Upper lobe of left lung (tissue), 6 donors: ENCODE data around the gene CMTM7. TPM values are rescaled to one million over a fixed set of nuclear protein-coding genes. Genes with fewer than 3 reads are reported as not detected.

ENCODE experiments used
- ATAC-seq, 2 donors: fragments of 200-7000 bp; cut with Tn5 transposase; one replicate each; pipeline ENCODE4 v1.9.1; 2022; ENCODE audit warnings: mild to moderate bottlenecking in 2 of 2, moderate library complexity in 2 of 2; ENCODE audit not compliant: low FRiP score in 2 of 2
- DNase-seq, 2 donors: peaks; one replicate each; pipeline ENCODE4 v3.0.0-alpha.2; 2019 to 2020
- H3K27ac ChIP-seq, 4 donors: fragments of 200-600 bp; sonication (generic); one replicate each; pipeline ENCODE4 v1.5.1; 2016 to 2019
- H3K27me3 ChIP-seq, 4 donors: fragments of 200-600 bp; sonication (generic); one replicate each; pipeline ENCODE4 v1.5.1; 2017 to 2019
- H3K36me3 ChIP-seq, 4 donors: fragments of 200-600 bp; sonication (generic); one replicate each; pipeline ENCODE4 v1.5.1; 2016 to 2019
- H3K4me1 ChIP-seq, 4 donors: fragments of 200-600 bp; sonication (generic); one replicate each; pipeline ENCODE4 v1.5.1; 2018 to 2019
- H3K4me3 ChIP-seq, 4 donors: fragments of 200-600 bp; sonication (generic); one replicate each; pipeline ENCODE4 v1.5.1; 2017 to 2019; ENCODE audit warnings: mild to moderate bottlenecking in 2 of 4, moderate library complexity in 1 of 4
- H3K9me3 ChIP-seq, 4 donors: fragments of 200-600 bp; sonication (generic); one replicate each; pipeline ENCODE4 v1.5.1; 2018 to 2019
- CTCF ChIP-seq, 6 experiments: fragments of 450-650 bp in 4 of 6; fragments of 200-600 bp in 2 of 6; sonication (generic) in 2 of 6; IDR thresholded peaks; one replicate each; pipeline ENCODE4 v1.5.1; 2016 to 2019; ENCODE audit warnings: antibody characterized with exemption in 6 of 6
- EP300 ChIP-seq, 4 donors: sonication (generic); formaldehyde crosslinking; IDR thresholded peaks; one replicate each; pipeline ENCODE4 v1.5.1; 2017; ENCODE audit warnings: antibody characterized with exemption in 4 of 4, control low read depth in 2 of 4
- POLR2A ChIP-seq, 4 donors: fragments of 450-650 bp; IDR thresholded peaks; one replicate each; pipeline ENCODE4 v1.5.1; 2016 to 2017; ENCODE audit warnings: antibody characterized with exemption in 4 of 4, mild to moderate bottlenecking in 2 of 4
- POLR2AphosphoS5 ChIP-seq, 2 donors: sonication (generic); formaldehyde crosslinking; IDR thresholded peaks; one replicate each; pipeline ENCODE4 v1.5.1; 2017; ENCODE audit warnings: antibody characterized with exemption in 2 of 2
- WGBS, 2 donors: methylation state at CpG; one replicate each; pipeline ENCODE4 v1.1.5; 2017 to 2018; 5-methylcytosine and 5-hydroxymethylcytosine counted together
- total RNA-seq, 6 donors: library from RNA; depleted of rRNA in 4 of 6; stranded (reverse); fragments of >200 nt in 4 of 6; gene quantifications; one replicate each; pipeline versions ENCODE4 v1.1.0 to v1.2.1, GENCODE V29; 2016 to 2021
- donor health status: DM: no; HTN: no; CAD: no; lungs with moderate emphysema.
- donor health status: DM: no; HTN: yes; CAD: no; lungs with severe emphysema.

Gene CMTM7
- total RNA-seq, 6 donors from 2014 or later: 39.4 to 103 (median 49.7) TPM

- 96 to 97% methylated on average over 4 of the region's 4 CpGs for WGBS, 2 donors
- Histone ChIP-seq H3K9me3 (no peaks in the 10 kb centered on the region), H3K27me3 (no peaks in the 10 kb centered on the region), H3K36me3 (no peaks in the 10 kb centered on the region), H3K4me1 (peaks cover 9 to 18% (median 14%) of the 10 kb centered on the region in 4 donors), H3K4me3 (no peak overlapping the region), H3K27ac (no peak overlapping the region)
- TF ChIP-seq EP300 (IDR thresholded peaks at IDR 0.05) (no peak), POLR2AphosphoS5 (IDR thresholded peaks at IDR 0.05) (no peak), CTCF (IDR thresholded peaks at IDR 0.05) (no peak), POLR2A (IDR thresholded peaks at IDR 0.05) (no peak)
- DNase-seq (no peak), ATAC-seq (no peak)
Measured at GRCh38 chr3:32434206-32434605, 42.6 kb downstream of the CMTM7 start.

GRCh38 chr3:32435911-32436815 lies 44.5 kb downstream of the CMTM7 start:
- 85 to 93% methylated on average over 3 to 4 of the region's 4 CpGs for WGBS, 2 donors
- H3K4me1 ChIP-seq: peaks cover 9 to 18% (median 14%) of the 10 kb centered on the region in 4 donors

GRCh38 chr3:32436816-32437189 lies 45.1 kb downstream of the CMTM7 start:
- no peak for ATAC-seq

More at GRCh38 chr3:32435911-32436815, 44.5 kb downstream of the CMTM7 start:
- no peak overlapping the region for H3K4me3 ChIP-seq
- no peak overlapping the region for H3K27ac ChIP-seq
- ATAC-seq: no peak
- H3K27me3 ChIP-seq: no peaks in the 10 kb centered on the region
- no peaks in the 10 kb centered on the region for H3K36me3 ChIP-seq
- no peak for DNase-seq
- H3K9me3 ChIP-seq: no peaks in the 10 kb centered on the region
- TF ChIP-seq CTCF (IDR thresholded peaks at IDR 0.05) (no peak), EP300 (IDR thresholded peaks at IDR 0.05) (no peak), POLR2AphosphoS5 (IDR thresholded peaks at IDR 0.05) (no peak), POLR2A (IDR thresholded peaks at IDR 0.05) (no peak)

GRCh38 chr3:32437896-32438295 lies 46.2 kb downstream of the CMTM7 start:
- Histone ChIP-seq H3K27me3 (no peaks in the 10 kb centered on the region), H3K27ac (no peak overlapping the region), H3K4me1 (peaks cover 6 to 18% (median 11%) of the 10 kb centered on the region in 4 donors), H3K36me3 (no peaks in the 10 kb centered on the region), H3K9me3 (no peaks in the 10 kb centered on the region), H3K4me3 (no peak overlapping the region)
- TF ChIP-seq POLR2A (IDR thresholded peaks at IDR 0.05): no peak
- no peak for TF ChIP-seq CTCF (IDR thresholded peaks at IDR 0.05)
- no peak for TF ChIP-seq EP300 (IDR thresholded peaks at IDR 0.05)
- TF ChIP-seq POLR2AphosphoS5 (IDR thresholded peaks at IDR 0.05): no peak
- no peak for ATAC-seq
- 87 to 96% methylated on average over 7 of the region's 7 CpGs for WGBS, 2 donors
- DNase-seq: no peak

More at GRCh38 chr3:32436816-32437189, 45.1 kb downstream of the CMTM7 start:
- Histone ChIP-seq H3K4me1 (peaks cover 9 to 18% (median 14%) of the 10 kb centered on the region in 4 donors), H3K36me3 (no peaks in the 10 kb centered on the region), H3K9me3 (no peaks in the 10 kb centered on the region), H3K27ac (no peak overlapping the region), H3K4me3 (no peak overlapping the region), H3K27me3 (no peaks in the 10 kb centered on the region)
- WGBS, 2 donors: 91 to 97% methylated on average over 4 of the region's 4 CpGs
- no peak for DNase-seq
- no peak for TF ChIP-seq CTCF (IDR thresholded peaks at IDR 0.05)
- no peak for TF ChIP-seq POLR2A (IDR thresholded peaks at IDR 0.05)
- no peak for TF ChIP-seq POLR2AphosphoS5 (IDR thresholded peaks at IDR 0.05)
